Esophagus squamous epithelium (tissue), 5 donors: Measurements from ENCODE around the gene COMT. TPM values are rescaled to one million over a fixed set of nuclear protein-coding genes. Genes with fewer than 3 reads are reported as not detected.

ENCODE experiments used
- DNase-seq: peaks from one replicate; lab custom pipeline; 2025; lab: John Stamatoyannopoulos, UW
- H3K27ac ChIP-seq, 4 donors: fragments of 200-600 bp; sonication (generic); one replicate each; pipeline ENCODE4 v1.5.1; 2016 to 2019; ENCODE audit warnings: mild to moderate bottlenecking in 1 of 4
- H3K27me3 ChIP-seq, 4 donors: fragments of 200-600 bp; sonication (generic); 1 replicate in 3 of 4; 2 replicates in 1 of 4; pipeline versions ENCODE4 v1.5.1 to v1.6.0; 2017 to 2021; ENCODE audit warnings: antibody characterized with exemption in 1 of 4
- H3K36me3 ChIP-seq, 3 donors: fragments of 200-600 bp; sonication (generic); one replicate each; pipeline ENCODE4 v1.5.1; 2016 to 2019
- H3K4me1 ChIP-seq, 3 donors: fragments of 200-600 bp; sonication (generic); one replicate each; pipeline ENCODE4 v1.5.1; 2017 to 2019
- H3K4me3 ChIP-seq, 4 donors: fragments of 200-600 bp; sonication (generic); 1 replicate in 3 of 4; 2 replicates in 1 of 4; pipeline ENCODE4 v1.5.1; 2016 to 2019; ENCODE audit warnings: mild to moderate bottlenecking in 2 of 4, moderate library complexity in 1 of 4
- H3K9me3 ChIP-seq, 3 donors: fragments of 200-600 bp; sonication (generic); one replicate each; pipeline ENCODE4 v1.5.1; 2016 to 2019
- POLR2A ChIP-seq, 4 donors: fragments of 450-650 bp; IDR thresholded peaks; one replicate each; pipeline ENCODE4 v1.6.1; 2017; ENCODE audit warnings: antibody characterized with exemption in 4 of 4, mild to moderate bottlenecking in 4 of 4, moderate library complexity in 3 of 4
- WGBS, 2 donors: methylation state at CpG; one replicate each; pipeline ENCODE4 v1.1.5; 2018; 5-methylcytosine and 5-hydroxymethylcytosine counted together
- intact Hi-C: fragments of 100-400 bp; cut with DNase I; formaldehyde crosslinking; loops from one replicate; pipeline ENCODE4 v1.15.0; 2022
- total RNA-seq, 4 donors: library from RNA; depleted of rRNA; stranded (reverse); fragments of >200 nt; gene quantifications; one replicate each; pipeline ENCODE4 v1.1.0, GENCODE V29; 2016
- TF ChIP-seq, protein P1 (sequence below), 6 experiments: fragments of 450-650 bp in 4 of 6; fragments of 200-600 bp in 2 of 6; sonication (generic) in 2 of 6; IDR thresholded peaks; one replicate each; pipeline ENCODE4 v1.5.1; 2016 to 2019; ENCODE audit warnings: antibody characterized with exemption in 6 of 6, mild to moderate bottlenecking in 4 of 6, moderate library complexity in 4 of 6
- donor health status: DM: yes; HTN: yes; CAD: no.

The COMT gene
- total RNA-seq, 4 donors from 2014 or later, result 210 to 422 (median 234) TPM

- Histone ChIP-seq H3K36me3 (no peaks in the 10 kb centered on the region), H3K27me3 (peaks cover 0 to 9% (median 0%) of the 10 kb centered on the region in 4 donors), H3K27ac (no peak overlapping the region), H3K4me3 (no peak overlapping the region), H3K4me1 (peaks cover 0 to 20% (median 0%) of the 10 kb centered on the region in 3 donors), H3K9me3 (no peaks in the 10 kb centered on the region)
- intact Hi-C loops, result no loop called here
- WGBS, 2 donors, result 41 to 58% methylated on average over 4 to 9 of the region's 14 CpGs
- DNase-seq, result no peak
- TF ChIP-seq, protein P1, sequence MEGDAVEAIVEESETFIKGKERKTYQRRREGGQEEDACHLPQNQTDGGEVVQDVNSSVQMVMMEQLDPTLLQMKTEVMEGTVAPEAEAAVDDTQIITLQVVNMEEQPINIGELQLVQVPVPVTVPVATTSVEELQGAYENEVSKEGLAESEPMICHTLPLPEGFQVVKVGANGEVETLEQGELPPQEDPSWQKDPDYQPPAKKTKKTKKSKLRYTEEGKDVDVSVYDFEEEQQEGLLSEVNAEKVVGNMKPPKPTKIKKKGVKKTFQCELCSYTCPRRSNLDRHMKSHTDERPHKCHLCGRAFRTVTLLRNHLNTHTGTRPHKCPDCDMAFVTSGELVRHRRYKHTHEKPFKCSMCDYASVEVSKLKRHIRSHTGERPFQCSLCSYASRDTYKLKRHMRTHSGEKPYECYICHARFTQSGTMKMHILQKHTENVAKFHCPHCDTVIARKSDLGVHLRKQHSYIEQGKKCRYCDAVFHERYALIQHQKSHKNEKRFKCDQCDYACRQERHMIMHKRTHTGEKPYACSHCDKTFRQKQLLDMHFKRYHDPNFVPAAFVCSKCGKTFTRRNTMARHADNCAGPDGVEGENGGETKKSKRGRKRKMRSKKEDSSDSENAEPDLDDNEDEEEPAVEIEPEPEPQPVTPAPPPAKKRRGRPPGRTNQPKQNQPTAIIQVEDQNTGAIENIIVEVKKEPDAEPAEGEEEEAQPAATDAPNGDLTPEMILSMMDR (IDR thresholded peaks at IDR 0.05), result no peak
- no peak for TF ChIP-seq POLR2A (IDR thresholded peaks at IDR 0.05)
Measured at GRCh38 chr22:20010307-20011122, 68.9 kb downstream of the COMT start.

DNA sequence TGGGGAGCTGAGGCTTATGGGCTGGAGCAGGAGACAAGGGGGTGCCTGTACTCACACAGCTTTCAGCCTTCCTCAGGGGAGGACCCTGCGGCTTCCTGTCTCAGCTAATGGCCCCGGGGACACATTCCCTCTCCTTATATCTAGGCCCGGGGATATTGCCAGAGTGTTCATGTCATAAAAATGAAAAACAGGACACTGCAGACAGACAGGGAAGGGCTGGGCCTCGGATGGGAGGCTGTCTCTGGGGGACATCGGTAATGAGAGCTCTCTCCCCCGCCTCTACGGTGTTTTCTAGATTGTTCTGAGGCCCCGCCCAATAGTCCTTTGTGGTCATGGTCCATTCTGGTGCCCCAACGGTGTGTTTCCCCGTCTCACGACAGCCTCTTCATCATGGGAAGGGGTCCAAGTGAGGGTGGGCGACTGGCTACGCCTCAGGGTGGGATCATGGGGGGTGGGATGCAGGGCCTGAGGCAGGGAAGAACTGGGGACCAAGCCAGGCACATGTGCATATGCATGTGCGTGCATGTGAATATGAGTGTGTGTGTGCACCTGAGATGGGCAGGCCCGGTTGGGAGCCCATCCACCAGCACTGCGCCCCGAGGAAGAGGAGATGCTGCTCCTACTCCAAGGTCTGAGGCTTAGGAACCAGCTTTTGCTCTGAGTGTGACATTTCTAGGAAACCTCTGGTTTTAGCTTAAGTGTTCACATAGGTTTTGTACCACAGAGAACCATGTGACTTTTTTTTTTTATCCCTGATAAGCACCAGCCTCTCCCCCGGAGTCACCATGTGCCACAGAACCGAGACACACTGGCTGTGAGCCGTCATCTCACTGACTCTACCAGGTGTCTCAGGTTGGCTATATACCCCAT, 69.8 kb downstream of the COMT start:
- Histone ChIP-seq H3K36me3 (no peaks in the 10 kb centered on the region), H3K27ac (no peak overlapping the region), H3K4me3 (no peak overlapping the region), H3K27me3 (peaks cover 0 to 18% (median 0%) of the 10 kb centered on the region in 4 donors), H3K9me3 (no peaks in the 10 kb centered on the region), H3K4me1 (peaks cover 5 to 29% (median 6%) of the 10 kb centered on the region in 3 donors)
- TF ChIP-seq POLR2A (IDR thresholded peaks at IDR 0.05), result no peak
- TF ChIP-seq, protein P1 (IDR thresholded peaks at IDR 0.05), result no peak
- 74 to 80% methylated on average over 7 to 14 of the region's 20 CpGs for WGBS, 2 donors
- intact Hi-C loops, result no loop called here
- DNase-seq, result no peak

- 93 to 100% methylated on average over 2 to 6 of the region's 7 CpGs for WGBS, 2 donors
- TF ChIP-seq, protein P1 (IDR thresholded peaks at IDR 0.05), result no peak
- TF ChIP-seq POLR2A (IDR thresholded peaks at IDR 0.05), result no peak
- H3K27ac ChIP-seq, result no peak overlapping the region
- H3K4me3 ChIP-seq, result no peak overlapping the region
- H3K4me1 ChIP-seq, result peaks cover 8 to 33% (median 9%) of the 10 kb centered on the region in 3 donors
- no peaks in the 10 kb centered on the region for H3K9me3 ChIP-seq
- intact Hi-C loops, result no loop called here
- H3K36me3 ChIP-seq, result no peaks in the 10 kb centered on the region
- no peak for DNase-seq
- H3K27me3 ChIP-seq, result peaks cover 0 to 20% (median 0%) of the 10 kb centered on the region in 4 donors
Measured at GRCh38 chr22:20011993-20012740, 70.6 kb downstream of the COMT start.

- no peak for TF ChIP-seq POLR2A (IDR thresholded peaks at IDR 0.05)
- TF ChIP-seq, protein P1 (IDR thresholded peaks at IDR 0.05), result no peak
- H3K9me3 ChIP-seq, result no peaks in the 10 kb centered on the region
- peaks cover 0 to 26% (median 0%) of the 10 kb centered on the region in 4 donors for H3K27me3 ChIP-seq
- DNase-seq, result no peak
- H3K4me3 ChIP-seq, result no peak overlapping the region
- H3K4me1 ChIP-seq, result peaks cover 11 to 40% (median 14%) of the 10 kb centered on the region in 3 donors
- 77% methylated on average over 5 of the region's 10 CpGs; no CpG with 5 or more reads in 1 of the 2 donors for WGBS, 2 donors
- no peaks in the 10 kb centered on the region for H3K36me3 ChIP-seq
- no peak overlapping the region for H3K27ac ChIP-seq
- intact Hi-C loops, result no loop called here
Measured at GRCh38 chr22:20012741-20013331, 71.3 kb downstream of the COMT start.
